Activated gamma-delta T cell treated with anti-CD3 and anti-CD28 coated beads, Interleukin-2, amount 50 U/mL, for 16 hours (primary cell): ENCODE results near the gene ACER2.

Experiments used
- DNase-seq: peaks from one replicate; pipeline ENCODE4 v3.0.0-alpha.2; 2020; ENCODE audit warnings: low read depth

ACER2 gene

DNA sequence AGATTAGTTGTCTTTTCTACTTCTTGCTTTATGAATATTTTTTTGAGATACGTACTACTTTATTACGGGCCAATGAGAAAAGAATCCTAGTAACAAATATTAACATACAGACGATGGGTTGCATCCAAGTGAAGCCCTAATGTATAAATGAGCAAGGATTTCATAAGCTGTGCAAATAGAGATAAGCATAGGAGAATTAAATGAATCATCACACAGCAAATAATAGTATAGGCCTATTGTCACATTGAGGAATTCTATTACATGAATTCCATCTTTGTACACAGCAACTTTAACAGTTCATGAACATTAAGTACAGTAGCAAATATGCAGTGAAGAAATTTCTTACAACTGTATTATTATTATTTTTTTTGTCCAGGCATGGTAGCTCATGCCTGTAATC is 78.0 kb downstream of the ACER2 start:
- no peak for DNase-seq

DNA sequence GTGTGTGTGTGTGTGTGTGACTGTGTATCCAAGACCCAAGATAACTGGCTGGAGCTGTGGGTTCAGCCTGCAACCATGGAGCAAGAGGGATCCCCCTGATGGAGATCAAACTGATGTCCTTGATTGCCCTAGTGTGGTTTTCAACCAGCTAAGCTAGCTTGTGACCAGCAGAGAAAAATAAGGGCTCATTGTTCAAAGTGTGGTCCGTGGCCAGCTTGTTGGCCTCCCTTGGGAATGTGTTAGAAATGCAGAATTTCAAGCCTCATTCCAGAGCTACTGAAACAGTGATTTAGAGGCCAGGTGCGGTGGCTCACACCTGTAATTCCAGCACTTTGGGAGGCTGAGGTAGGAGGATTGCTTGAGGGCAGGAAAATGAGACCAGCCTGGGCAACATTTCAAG is 79.9 kb downstream of the ACER2 start:
- DNase-seq, result no peak

DNA sequence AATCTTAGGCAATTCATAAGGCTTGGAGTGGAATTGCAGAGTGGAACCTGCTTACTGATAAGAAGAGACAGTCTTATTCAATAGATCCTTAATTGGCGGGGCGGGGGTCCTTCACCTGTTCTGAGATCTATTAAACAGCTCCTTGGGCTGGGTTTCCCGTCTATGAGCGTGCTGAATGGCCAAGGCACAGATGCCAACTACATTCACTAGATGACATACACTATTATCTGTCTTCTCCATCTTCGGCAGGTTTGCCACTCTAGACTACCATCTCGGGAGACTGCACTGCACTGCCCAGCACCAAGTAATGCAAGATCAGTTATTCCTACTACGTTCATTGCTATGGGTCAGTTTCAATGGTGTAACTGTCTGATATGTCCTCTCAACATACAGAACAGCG is 81.5 kb downstream of the ACER2 start:
- DNase-seq, result no peak

DNA sequence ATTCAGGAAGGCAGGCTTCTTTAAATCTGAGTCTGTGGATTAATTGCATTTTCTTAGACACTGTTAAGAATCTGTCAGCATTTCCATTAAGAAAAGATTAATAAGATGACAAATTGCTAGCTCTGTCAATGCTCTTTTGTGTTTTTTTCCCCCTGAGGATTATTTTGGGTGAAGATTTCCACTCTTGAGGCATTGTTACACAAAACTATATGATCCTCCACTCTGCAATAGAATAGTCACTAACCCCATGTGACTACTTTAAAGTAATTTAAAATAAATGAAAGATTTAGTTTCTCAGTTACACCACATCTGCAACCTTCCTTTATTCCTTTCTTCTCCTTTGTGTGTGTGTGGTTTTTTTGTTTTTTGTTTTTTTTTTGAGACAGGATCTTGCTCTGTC is 82.0 kb downstream of the ACER2 start:
- no peak for DNase-seq

DNA sequence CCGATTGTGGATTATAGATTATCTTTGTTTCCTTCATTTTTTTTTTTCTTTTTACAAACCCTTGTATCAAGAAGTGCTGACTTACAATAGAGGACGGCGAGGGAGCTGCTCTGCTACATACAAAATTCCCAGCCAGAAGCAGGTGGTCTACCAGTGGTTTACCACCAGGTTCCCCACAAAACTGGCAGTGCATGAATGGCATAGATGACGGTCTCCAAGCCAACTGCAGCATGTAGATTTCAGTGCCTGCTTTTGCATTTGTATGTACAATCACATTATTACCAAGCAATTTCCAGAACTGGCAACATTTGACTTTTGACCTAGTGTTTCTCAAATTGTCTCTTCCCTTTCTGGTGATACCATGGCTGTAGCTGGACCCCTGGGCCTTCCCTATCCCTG is 84.0 kb downstream of the ACER2 start:
- no peak for DNase-seq

DNA sequence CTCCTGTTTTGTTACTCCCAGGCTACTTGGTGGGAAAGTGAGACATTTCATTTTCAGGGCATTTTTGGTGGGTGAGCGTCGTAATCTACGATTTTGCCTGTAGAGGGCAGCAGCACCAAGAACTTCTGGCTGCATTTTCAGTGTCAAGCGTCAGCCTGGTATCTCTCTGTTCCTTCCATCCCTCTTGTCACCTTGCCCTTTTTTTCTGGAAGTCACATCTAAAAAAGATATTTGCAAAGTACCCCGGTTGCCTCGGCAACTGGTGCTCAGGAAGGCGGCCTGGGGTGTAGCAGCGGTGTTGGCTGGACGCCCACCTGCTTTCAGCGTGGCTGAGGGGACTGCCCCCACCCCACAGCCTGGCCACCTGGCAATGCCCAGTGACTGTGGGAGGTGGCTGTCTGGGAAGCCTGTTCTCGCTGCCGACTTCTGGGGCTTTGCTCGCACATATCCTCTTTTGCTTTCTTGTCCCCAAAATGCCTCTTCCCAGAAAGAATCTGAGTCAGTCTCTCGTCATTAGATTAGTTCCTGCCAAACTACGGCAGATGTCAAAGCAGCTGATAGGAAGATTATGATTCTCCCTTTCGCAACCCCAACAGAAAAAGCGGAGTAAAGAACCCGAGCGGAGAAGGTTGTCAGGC is 84.5 kb downstream of the ACER2 start:
- DNase-seq, result peak; percentile 21

DNA sequence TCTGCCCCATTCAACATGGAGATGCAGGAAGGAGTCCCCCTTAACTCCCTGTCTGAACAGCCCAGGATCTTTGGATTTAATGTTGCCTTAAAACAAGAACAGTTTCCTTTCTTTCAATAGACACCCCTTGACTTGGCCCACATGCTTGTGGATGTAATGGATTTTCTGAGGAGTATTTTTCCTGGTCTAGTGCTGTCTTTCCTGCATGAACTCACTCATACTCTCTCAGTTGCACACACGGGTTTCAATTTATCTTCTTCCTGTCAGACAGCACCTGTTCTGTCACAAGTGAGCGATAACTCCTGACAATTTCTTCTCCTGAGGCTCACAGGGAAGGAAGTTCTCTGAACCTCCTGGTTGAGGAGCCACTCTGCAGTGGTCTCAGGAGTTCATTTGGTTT is 85.1 kb downstream of the ACER2 start:
- no peak for DNase-seq

DNA sequence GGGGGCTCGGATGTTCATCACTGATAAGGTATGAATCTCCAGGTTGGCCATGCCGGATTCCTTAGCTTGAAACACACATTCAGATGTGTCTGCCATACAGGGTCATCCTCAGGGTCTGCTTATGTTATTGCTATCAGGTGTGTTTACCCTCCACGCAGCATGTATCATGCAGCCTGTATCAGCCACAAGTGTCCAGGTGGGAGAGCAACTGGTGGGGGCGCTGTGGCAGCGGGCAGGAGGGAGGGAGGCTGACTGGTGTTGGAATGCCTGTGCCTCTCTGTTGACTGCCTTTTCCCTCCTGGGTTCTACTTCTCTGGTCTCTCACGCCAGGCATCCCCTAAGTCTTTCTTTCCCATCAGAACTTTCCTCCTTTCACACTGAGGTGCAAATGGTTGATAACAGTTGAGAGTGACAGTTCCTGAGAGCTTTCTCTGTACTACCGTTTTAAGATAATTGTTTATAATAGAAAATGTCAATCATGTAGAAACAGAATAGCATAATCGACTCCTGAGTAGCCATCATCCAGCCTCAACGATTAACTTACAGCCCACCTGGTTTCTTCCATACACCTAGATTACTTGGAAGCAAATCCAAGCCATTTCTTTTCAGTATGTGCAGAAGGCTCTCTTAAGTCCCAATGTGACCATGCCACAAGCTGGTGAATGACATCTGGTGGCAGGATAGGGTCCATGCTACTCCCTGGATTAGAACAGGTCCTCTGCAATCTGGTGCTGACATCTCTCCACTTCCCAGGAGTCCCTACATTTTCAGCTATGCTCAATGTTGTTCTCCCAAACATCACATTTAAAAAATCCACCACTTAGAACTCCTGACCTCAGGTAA is 86.6 kb downstream of the ACER2 start:
- DNase-seq, result no peak

DNA sequence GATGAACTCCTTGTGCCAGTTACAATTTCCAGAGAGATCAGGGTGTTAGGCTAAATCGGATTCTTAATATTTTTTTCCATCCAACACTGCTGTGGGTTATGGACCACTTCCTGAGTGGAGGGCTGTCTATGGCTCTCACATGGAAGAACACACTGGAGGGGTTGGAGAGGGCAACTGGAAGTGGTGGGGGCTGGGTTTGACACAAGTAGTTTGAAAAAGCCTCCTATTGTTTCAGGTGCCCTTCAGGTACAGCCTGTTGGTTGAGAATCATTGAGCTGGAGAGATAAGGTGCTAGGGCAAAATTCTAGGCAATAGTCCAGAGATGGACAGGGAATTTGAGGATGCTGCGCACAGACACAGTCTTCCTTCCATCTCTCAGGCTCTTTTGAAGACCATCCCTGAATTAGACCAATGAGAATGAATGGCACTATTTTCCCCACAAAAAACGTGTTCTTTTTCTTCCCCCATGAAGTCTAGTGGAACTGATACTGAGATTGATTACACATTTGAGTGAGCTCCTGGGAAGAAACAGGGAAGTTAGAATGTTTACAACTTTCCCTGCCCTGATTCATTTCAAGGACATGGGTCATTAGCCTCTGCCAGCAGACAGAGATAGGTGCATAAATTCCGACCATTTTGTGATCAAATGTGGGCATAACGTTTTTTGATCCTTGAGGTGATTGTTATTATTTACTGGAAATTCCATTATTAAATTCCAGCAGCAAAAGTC is 87.7 kb downstream of the ACER2 start:
- no peak for DNase-seq

DNA sequence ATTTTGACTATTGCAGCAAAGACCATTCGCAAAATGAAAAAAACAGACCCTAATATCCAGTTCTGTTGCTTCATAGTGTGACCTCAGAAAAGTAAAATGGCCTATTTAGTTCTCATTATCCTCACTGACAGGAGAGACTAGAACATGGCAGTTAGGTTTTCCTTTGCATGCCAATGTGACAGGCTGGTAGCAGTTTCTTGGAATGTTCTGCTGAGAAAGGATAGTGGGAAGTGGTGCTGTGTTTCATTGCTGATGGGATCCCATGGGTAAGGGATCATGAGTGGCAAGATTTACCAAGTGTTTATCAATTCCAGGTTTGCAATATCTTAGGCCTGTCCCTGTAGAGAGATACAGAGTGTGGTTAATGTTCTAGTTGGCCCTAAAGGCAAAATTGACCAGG is 88.5 kb downstream of the ACER2 start:
- DNase-seq, result no peak

DNA sequence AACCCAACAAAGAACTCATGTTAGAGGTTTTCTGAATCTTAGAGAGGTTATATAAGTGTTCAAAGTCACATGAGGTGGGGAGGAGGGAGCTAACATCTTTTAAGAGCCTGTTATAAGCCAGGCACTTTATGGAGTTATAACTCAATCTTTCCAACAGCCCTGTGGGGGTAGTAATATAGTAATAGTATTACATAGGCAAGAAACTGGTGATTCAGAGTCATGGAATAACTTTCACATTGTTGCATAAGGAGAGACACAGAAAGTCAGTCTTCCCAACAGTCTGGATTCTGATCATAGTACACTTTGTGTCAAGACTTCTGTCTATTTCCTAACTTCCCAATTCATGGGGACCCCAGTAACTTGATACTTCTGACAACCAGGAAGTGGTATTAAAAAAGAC is 89.2 kb downstream of the ACER2 start:
- no peak for DNase-seq
